GM23338 (cell line): ENCODE results near the gene PAX9. TPM values are rescaled to one million over a fixed set of nuclear protein-coding genes. Genes with fewer than 3 reads are reported as not detected.

Source experiments
- ATAC-seq: fragments of 200-7000 bp; cut with Tn5 transposase; 3 replicates; pipeline ENCODE4 v1.9.1; 2020
- DNase-seq: peaks from one replicate; pipeline ENCODE4 v3.0.0-alpha.2; 2015; ENCODE audit warnings: low spot score
- H2AFZ ChIP-seq: fragments of 200-600 bp; sonication (generic); 2 replicates; pipeline ENCODE4 v1.8.0; 2016; ENCODE audit warnings: antibody characterized with exemption, mild to moderate bottlenecking, moderate library complexity
- H3F3A ChIP-seq: fragments of 200-600 bp; sonication (generic); replicated peaks from 2 replicates; pipeline ENCODE4 v1.8.0; 2017; ENCODE audit warnings: antibody characterized with exemption, mixed run types, low read depth
- H3K27ac ChIP-seq: fragments of 200-600 bp; sonication (generic); 2 replicates; pipeline ENCODE4 v1.6.1; 2016; ENCODE audit warnings: low read depth
- H3K27me3 ChIP-seq: fragments of 200-600 bp; sonication (generic); 2 replicates; pipeline ENCODE4 v1.8.0; 2016; ENCODE audit warnings: mild to moderate bottlenecking, mixed run types, moderate library complexity; ENCODE audit not compliant: insufficient read depth
- H3K36me3 ChIP-seq: fragments of 200-600 bp; sonication (generic); 2 replicates; pipeline ENCODE4 v1.8.0; 2016; ENCODE audit warnings: mild to moderate bottlenecking; ENCODE audit not compliant: insufficient read depth
- H3K4me1 ChIP-seq: fragments of 200-600 bp; sonication (generic); 2 replicates; pipeline ENCODE4 v1.8.0; 2016; ENCODE audit warnings: mild to moderate bottlenecking, moderate library complexity; ENCODE audit not compliant: insufficient read depth
- H3K4me2 ChIP-seq: fragments of 200-600 bp; sonication (generic); 2 replicates; pipeline ENCODE4 v1.7.1; 2017; ENCODE audit warnings: mixed run types
- H3K4me3 ChIP-seq: fragments of 200-600 bp; sonication (generic); 2 replicates; pipeline ENCODE4 v1.6.1; 2016; ENCODE audit warnings: mixed run types
- H3K79me2 ChIP-seq: fragments of 200-600 bp; sonication (generic); replicated peaks from 2 replicates; pipeline ENCODE4 v1.8.0; 2017; ENCODE audit warnings: mild to moderate bottlenecking; ENCODE audit not compliant: insufficient read depth
- H3K9me2 ChIP-seq: fragments of 200-600 bp; sonication (generic); 2 replicates; pipeline ENCODE4 v1.8.0; 2017; ENCODE audit not compliant: insufficient read depth
- H4K20me1 ChIP-seq: fragments of 200-600 bp; sonication (generic); replicated peaks from 2 replicates; pipeline ENCODE4 v1.8.0; 2017; ENCODE audit warnings: mild to moderate bottlenecking; ENCODE audit not compliant: insufficient read depth
- H3K27ac Mint-ChIP-seq: 2 replicates; pipeline ENCODE4 v1.8.0; 2020; ENCODE audit warnings: inconsistent platforms, mild to moderate bottlenecking, moderate library complexity, mixed read lengths
- H3K27me3 Mint-ChIP-seq: 3 replicates; pipeline ENCODE4 v1.8.0; 2022; ENCODE audit warnings: low read depth, mild to moderate bottlenecking, moderate library complexity, mixed read lengths, inconsistent platforms; ENCODE audit not compliant: insufficient read depth, poor library complexity
- H3K36me3 Mint-ChIP-seq: 3 replicates; pipeline ENCODE4 v1.8.0; 2021; ENCODE audit warnings: low read depth, mild to moderate bottlenecking, inconsistent platforms, moderate library complexity, mixed read lengths
- H3K4me1 Mint-ChIP-seq: 3 replicates; pipeline ENCODE4 v1.8.0; 2020; ENCODE audit warnings: mild to moderate bottlenecking, inconsistent platforms, mixed read lengths
- H3K4me3 Mint-ChIP-seq: 3 replicates; pipeline ENCODE4 v1.8.0; 2021; ENCODE audit warnings: moderate library complexity, mild to moderate bottlenecking, inconsistent platforms, mixed read lengths
- H3K9me3 Mint-ChIP-seq: 3 replicates; pipeline ENCODE4 v1.8.0; 2020; ENCODE audit warnings: moderate library complexity, mild to moderate bottlenecking, inconsistent platforms, mixed read lengths
- CREB1 ChIP-seq: fragments of 250-450 bp; sonication (Bioruptor Pico); IDR thresholded peaks from 2 replicates; pipeline ENCODE4 v1.5.0; 2020; ENCODE audit warnings: low read depth, mild to moderate bottlenecking, moderate library complexity
- CTCF ChIP-seq, 2 experiments: fragments of 200-600 bp in 1 of 2; sonication (generic) in 1 of 2; conservative IDR thresholded peaks; 2 replicates each; pipeline versions ENCODE4 v1.5.1 to v1.6.1; 2016 to 2017; ENCODE audit warnings: antibody characterized with exemption in 2 of 2, low read depth in 2 of 2, mild to moderate bottlenecking in 2 of 2, moderate library complexity in 1 of 2
- ETS1 ChIP-seq: IDR thresholded peaks from 2 replicates; pipeline ENCODE4 v1.6.1; 2016; ENCODE audit warnings: antibody characterized with exemption
- EZH2phosphoT487 ChIP-seq: fragments of 200-600 bp; sonication (generic); IDR thresholded peaks from one replicate; pipeline ENCODE4 v1.8.1; 2018; ENCODE audit warnings: antibody characterized with exemption; ENCODE audit not compliant: unreplicated experiment
- JUNB ChIP-seq: IDR thresholded peaks from one replicate; pipeline ENCODE4 v1.6.1; 2016; ENCODE audit warnings: antibody characterized with exemption; ENCODE audit not compliant: unreplicated experiment
- NANOG ChIP-seq: IDR thresholded peaks from 2 replicates; pipeline ENCODE4 v1.6.1; 2016; ENCODE audit warnings: antibody characterized with exemption, borderline replicate concordance
- REST ChIP-seq: IDR thresholded peaks from one replicate; pipeline ENCODE4 v1.6.1; 2018; ENCODE audit warnings: antibody characterized with exemption; ENCODE audit not compliant: unreplicated experiment
- ZNF114 ChIP-seq: fragments of 250-450 bp; sonication (Bioruptor Pico); IDR thresholded peaks from 2 replicates; pipeline ENCODE4 v1.5.0; 2020; ENCODE audit warnings: mild to moderate bottlenecking, moderate library complexity
- ZNF331 ChIP-seq: fragments of 250-450 bp; sonication (Bioruptor Pico); IDR thresholded peaks from 2 replicates; pipeline ENCODE4 v1.5.0; 2020; ENCODE audit warnings: low read depth, mild to moderate bottlenecking, moderate library complexity
- ZNF462 ChIP-seq: fragments of 250-450 bp; sonication (Bioruptor Pico); IDR thresholded peaks from 2 replicates; pipeline ENCODE4 v1.5.0; 2020; ENCODE audit warnings: mild to moderate bottlenecking, moderate library complexity
- polyA plus RNA-seq: library from polyadenylated mRNA; unstranded; fragments of >200 nt; fragmentation: Nextera tagmentation; extraction: Ambion mirVana; gene quantifications from 2 replicates; pipeline ENCODE4 v1.2.1, GENCODE V29; 2016
- total RNA-seq: library from RNA; depleted of rRNA; stranded (reverse); fragments of >200 nt; shearing (Covaris generic); gene quantifications from 2 replicates; pipeline ENCODE4 v1.2.3, GENCODE V29; 2014

PAX9 gene
- total and polyA plus RNA-seq, 2 experiments from 2014 or later, result 0.74 TPM; not detected in 1

GRCh38 chr14:36619853-36620252 lies 41.8 kb upstream of the PAX9 start (continued):
- TF ChIP-seq REST (no peak), CTCF (conservative IDR thresholded peaks at IDR 0.05; ENCODE audit: low read depth in 2 of 2) (no peak), ZNF331 (CRISPR knock-in tag) (no peak), NANOG (no peak), EZH2phosphoT487 (no peak), JUNB (no peak), ETS1 (no peak)

- Histone ChIP-seq H3K36me3 (no peaks in the 10 kb centered on the region), H3K27ac (no peak overlapping the region), H3K79me2 (no peaks in the 10 kb centered on the region), H3K4me3 (no peak overlapping the region), H3F3A (no peaks in the 10 kb centered on the region; the same call in 1 of the 2 replicates), H3K4me1 (no peaks in the 10 kb centered on the region), H3K4me2 (no peak overlapping the region), H3K27me3 (no peaks in the 10 kb centered on the region), H2AFZ (peak overlapping the region; percentile 84; the same call in 1 of the 2 replicates), H4K20me1 (no peaks in the 10 kb centered on the region), H3K9me2 (no peaks in the 10 kb centered on the region)
- Mint-ChIP-seq H3K4me1 (peaks cover 7% of the 10 kb centered on the region; the same call in 2 of the 3 replicates), H3K36me3 (no peaks in the 10 kb centered on the region), H3K27me3 (no peaks in the 10 kb centered on the region), H3K9me3 (peaks cover 13% of the 10 kb centered on the region; the same call in 2 of the 3 replicates), H3K27ac (no peak overlapping the region), H3K4me3 (no peak overlapping the region)
- DNase-seq (no peak), ATAC-seq (no peak)
- TF ChIP-seq ZNF462 (CRISPR knock-in tag), result no peak
- no peak for TF ChIP-seq JUNB
- no peak for TF ChIP-seq CREB1 (CRISPR knock-in tag)
- no peak for TF ChIP-seq ZNF114 (CRISPR knock-in tag)
- TF ChIP-seq ETS1, result no peak
- no peak for TF ChIP-seq NANOG
- no peak for TF ChIP-seq EZH2phosphoT487
Measured at GRCh38 chr14:36625014-36625413, 36.6 kb upstream of the PAX9 start.
